AG09309 (cell line): ENCODE results near the gene NAB2.
A peak's percentile ranks its signal among the peaks of the same experiment; 100 is the strongest.
"Not testable (repeated sequence)": the region's sequence is repeated elsewhere in the genome, so short reads cannot be mapped to it uniquely, and the experiment has no call there.

Experiments used
- DNase-seq: peaks from one replicate; pipeline ENCODE4 v3.0.0-alpha.2; 2010; ENCODE audit warnings: low read depth
- H3K4me3 ChIP-seq: 2 replicates; pipeline ENCODE4 v1.5.1; 2011; ENCODE audit warnings: mild to moderate bottlenecking, low read depth, low read length, moderate library complexity; ENCODE audit not compliant: control insufficient read depth
- CTCF ChIP-seq: IDR thresholded peaks from 2 replicates; pipeline ENCODE4 v1.5.1; 2011; ENCODE audit warnings: mild to moderate bottlenecking, low read depth, low read length, inconsistent platforms; ENCODE audit not compliant: insufficient read depth, control insufficient read depth; ENCODE audit errors: missing control alignments

The NAB2 gene

GRCh38 chr12:57066245-57066644 is 22.7 kb upstream of the NAB2 start:
- no peak for TF ChIP-seq CTCF
- no peak for DNase-seq
- H3K4me3 ChIP-seq = no peak overlapping the region

DNA sequence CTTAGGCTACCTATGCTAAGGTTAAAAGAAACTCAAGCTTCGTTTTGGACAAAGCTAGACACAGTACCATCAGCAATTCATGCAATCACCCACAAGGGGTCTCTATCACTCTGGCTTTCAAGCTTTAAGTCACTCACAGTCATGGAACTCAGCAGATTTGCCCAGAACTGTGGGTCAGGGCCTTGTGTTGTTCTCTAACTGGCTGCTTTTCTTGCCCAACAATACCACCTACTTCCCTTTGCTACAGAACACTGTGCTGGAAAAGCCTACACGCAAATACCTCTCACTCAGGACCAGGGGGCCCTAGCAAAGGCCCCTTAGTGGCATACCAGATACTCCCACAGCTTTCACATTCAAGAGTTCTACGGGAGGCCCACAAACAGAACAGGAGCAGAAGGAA is 19.4 kb upstream of the NAB2 start:
- H3K4me3 ChIP-seq = no peak overlapping the region
- TF ChIP-seq CTCF = peak; percentile 82
- DNase-seq = peak; percentile 76

GRCh38 chr12:57072661-57073060 is 16.3 kb upstream of the NAB2 start:
- TF ChIP-seq CTCF = no peak
- DNase-seq = no peak
- no peak overlapping the region for H3K4me3 ChIP-seq

DNA sequence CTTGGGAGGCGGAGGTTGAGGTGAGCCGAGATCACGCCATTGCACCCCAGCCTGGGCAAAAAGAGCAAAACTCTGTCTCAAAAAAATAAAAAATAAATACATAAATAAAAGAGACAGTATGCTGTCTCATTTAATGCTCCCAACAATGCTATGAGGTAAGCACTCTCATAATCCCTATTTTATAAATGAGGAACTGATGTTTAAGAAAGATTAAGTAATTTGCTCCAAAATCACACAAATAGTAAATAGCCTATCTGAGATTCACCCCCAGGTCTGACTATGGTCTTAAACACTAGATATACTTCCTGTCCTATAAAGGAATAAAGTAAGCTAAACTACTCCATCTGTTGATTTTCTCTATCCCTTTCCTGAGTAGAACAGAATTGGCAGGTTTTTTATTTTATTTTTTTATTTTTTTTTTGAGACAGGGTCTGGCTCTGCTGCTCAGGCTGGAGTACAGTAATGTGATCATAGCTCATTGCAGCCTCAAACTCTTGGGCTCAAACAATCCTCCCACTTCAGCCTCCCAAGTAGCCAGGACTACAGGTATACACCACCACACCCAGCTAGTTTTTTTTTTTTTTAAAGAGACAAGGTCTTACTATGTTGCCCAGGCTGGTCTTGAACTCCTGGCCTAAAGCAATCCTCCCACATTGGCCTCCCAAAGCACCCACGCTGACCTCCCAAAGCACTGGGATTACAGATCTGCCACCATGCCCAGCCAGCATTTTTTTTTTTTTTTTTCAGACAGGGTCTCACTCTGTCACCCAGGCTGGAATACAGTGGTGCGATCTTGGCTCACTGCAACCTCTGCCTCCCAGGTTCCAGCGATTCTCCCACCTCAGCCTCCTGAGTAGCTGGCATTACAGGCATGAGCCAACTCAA is 15.1 kb upstream of the NAB2 start:
- not testable (repeated sequence) for H3K4me3 ChIP-seq, DNase-seq

GRCh38 chr12:57078519-57079404 is 10.2 kb upstream of the NAB2 start, which contains the start of gene NEMP1:
NEMP1 (minus strand) TSS chr12:57078791; CDS start chr12:57078745, 46 bp downstream.
- TF ChIP-seq CTCF = no peak
- DNase-seq = peak; percentile 100
- H3K4me3 ChIP-seq = peak within 1 kb of the TSS; percentile 86

- no peak for DNase-seq
- H3K4me3 ChIP-seq = no peak overlapping the region
- no peak for TF ChIP-seq CTCF
These were observed 9.1 kb upstream of the NAB2 start for GRCh38 chr12:57079821-57080220.

DNA sequence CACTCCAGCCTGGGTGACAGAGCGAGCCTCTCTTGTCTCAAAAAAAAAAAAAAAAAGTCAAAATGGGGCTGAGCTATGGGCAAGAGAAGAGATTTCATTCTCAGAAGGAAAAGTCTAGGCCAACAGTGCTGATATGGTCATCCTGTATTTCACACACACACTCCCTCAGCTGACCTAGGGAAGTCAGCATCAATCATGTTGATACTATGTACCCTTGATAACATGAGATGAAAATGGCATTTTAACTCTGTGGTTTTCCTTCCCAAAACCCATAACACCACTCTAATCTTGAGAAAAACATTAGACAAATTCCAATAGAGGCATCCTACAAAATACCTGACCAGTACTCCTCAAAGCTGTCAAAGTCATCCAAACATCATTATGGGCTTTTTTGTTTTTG is 8.1 kb upstream of the NAB2 start:
- no peak overlapping the region for H3K4me3 ChIP-seq
- TF ChIP-seq CTCF = no peak
- DNase-seq = no peak
